GM12874 (cell line): ENCODE measurements around the gene PCSK6.

ENCODE experiments used
- CTCF ChIP-seq: IDR thresholded peaks from 2 replicates; pipeline ENCODE4 v1.5.1; 2011; ENCODE audit warnings: low read depth, mild to moderate bottlenecking, control low read depth, low read length, moderate library complexity; ENCODE audit not compliant: insufficient read depth

The PCSK6 gene

GRCh38 chr15:101357333-101357732 lies 132.2 kb downstream of the PCSK6 start:
- no peak for TF ChIP-seq CTCF

- no peak for TF ChIP-seq CTCF
These were observed 133.6 kb downstream of the PCSK6 start for GRCh38 chr15:101355678-101356464.

GRCh38 chr15:101354891-101355623 lies 134.4 kb downstream of the PCSK6 start:
- no peak for TF ChIP-seq CTCF

- no peak for TF ChIP-seq CTCF
These were observed 136.3 kb downstream of the PCSK6 start for GRCh38 chr15:101353240-101353639.

- no peak for TF ChIP-seq CTCF
These were observed 137.8 kb downstream of the PCSK6 start for GRCh38 chr15:101351736-101352135.

GRCh38 chr15:101349047-101349951 lies 140.2 kb downstream of the PCSK6 start:
- TF ChIP-seq CTCF = no peak

- TF ChIP-seq CTCF = no peak
These were observed 140.9 kb downstream of the PCSK6 start for GRCh38 chr15:101348643-101349042.
